ENCODE results near the gene FAM241A. TPM values are rescaled to one million over a fixed set of nuclear protein-coding genes. Genes with fewer than 3 reads are reported as not detected.

FAM241A gene
- polyA plus RNA-seq, 6 donors from 2014 or later = 1.0 to 1.7 (median 1.4) TPM

GRCh38 chr4:112214390-112215264 lies 69.4 kb downstream of the FAM241A start:
- H3K4me3 Mint-ChIP-seq = no peak overlapping the region
- H3K4me1 Mint-ChIP-seq = peaks cover 0 to 4% (median 0%) of the 10 kb centered on the region in 3 donors
- no peaks in the 10 kb centered on the region for H3K9me3 Mint-ChIP-seq
- H3K27ac Mint-ChIP-seq = peak overlapping the region in 1 of 6 donors; percentile 65
- ATAC-seq (ENCODE audit: low read depth in 2 of 2) = no peak
- no peaks in the 10 kb centered on the region for H3K27me3 Mint-ChIP-seq
- H3K36me3 Mint-ChIP-seq = no peaks in the 10 kb centered on the region
- no peak for DNase-seq

- ATAC-seq (ENCODE audit: low read depth in 2 of 2) = no peak
- Mint-ChIP-seq H3K27ac (no peak overlapping the region), H3K27me3 (no peaks in the 10 kb centered on the region), H3K4me1 (no peaks in the 10 kb centered on the region), H3K9me3 (peaks cover 0 to 7% (median 0%) of the 10 kb centered on the region in 7 donors), H3K36me3 (no peaks in the 10 kb centered on the region), H3K4me3 (no peak overlapping the region)
- DNase-seq = no peak
Observed at GRCh38 chr4:112219826-112220366, 74.6 kb downstream of the FAM241A start.

DNA sequence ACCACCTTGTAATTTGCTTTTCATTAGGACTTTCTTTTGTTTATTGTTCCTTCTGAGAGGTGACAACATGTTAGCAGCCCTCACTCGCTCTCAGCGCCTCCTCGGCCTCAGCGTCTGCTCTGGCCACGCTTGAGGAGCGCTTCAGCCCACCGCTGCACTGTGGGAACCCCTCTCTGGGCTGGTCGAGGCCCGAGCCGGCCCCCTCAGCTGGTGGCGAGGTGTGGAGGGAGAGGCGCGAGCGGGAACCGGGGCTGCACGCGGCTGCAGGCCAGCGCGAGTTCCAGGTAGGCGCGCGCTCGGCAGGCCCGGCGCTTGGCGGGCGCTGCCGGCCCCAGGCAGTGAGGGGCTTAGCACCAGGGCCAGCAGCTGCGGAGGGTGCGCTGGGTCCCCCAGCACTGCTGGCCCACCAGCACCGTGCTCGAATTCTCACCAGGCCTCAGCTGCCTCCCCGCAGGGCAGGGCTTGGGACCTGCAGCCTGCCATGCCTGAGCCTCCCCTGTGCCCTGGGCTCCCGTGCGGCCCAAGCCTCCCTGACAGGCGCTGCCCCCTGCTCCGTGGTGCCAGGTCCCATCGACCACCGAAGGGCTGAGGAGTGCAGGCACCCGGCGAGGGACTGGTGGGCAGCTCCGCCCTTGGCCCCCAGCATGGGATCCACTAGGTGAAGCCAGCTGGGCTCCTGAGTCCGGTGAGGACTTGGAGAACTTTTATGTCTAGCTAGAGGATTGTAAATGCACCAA lies 77.1 kb downstream of the FAM241A start:
- peaks cover 0 to 7% (median 0%) of the 10 kb centered on the region in 7 donors for H3K9me3 Mint-ChIP-seq
- no peak overlapping the region for H3K4me3 Mint-ChIP-seq
- no peak for DNase-seq
- no peaks in the 10 kb centered on the region for H3K4me1 Mint-ChIP-seq
- no peak for ATAC-seq (ENCODE audit: low read depth in 2 of 2)
- H3K36me3 Mint-ChIP-seq = peaks cover 0 to 3% of the 10 kb centered on the region in 2 donors
- peak overlapping the region in 1 of 6 donors; percentile 33 for H3K27ac Mint-ChIP-seq
- H3K27me3 Mint-ChIP-seq = no peaks in the 10 kb centered on the region

GRCh38 chr4:112225157-112225556 lies 79.9 kb downstream of the FAM241A start:
- H3K36me3 Mint-ChIP-seq = peaks cover 0 to 3% of the 10 kb centered on the region in 2 donors

DNA sequence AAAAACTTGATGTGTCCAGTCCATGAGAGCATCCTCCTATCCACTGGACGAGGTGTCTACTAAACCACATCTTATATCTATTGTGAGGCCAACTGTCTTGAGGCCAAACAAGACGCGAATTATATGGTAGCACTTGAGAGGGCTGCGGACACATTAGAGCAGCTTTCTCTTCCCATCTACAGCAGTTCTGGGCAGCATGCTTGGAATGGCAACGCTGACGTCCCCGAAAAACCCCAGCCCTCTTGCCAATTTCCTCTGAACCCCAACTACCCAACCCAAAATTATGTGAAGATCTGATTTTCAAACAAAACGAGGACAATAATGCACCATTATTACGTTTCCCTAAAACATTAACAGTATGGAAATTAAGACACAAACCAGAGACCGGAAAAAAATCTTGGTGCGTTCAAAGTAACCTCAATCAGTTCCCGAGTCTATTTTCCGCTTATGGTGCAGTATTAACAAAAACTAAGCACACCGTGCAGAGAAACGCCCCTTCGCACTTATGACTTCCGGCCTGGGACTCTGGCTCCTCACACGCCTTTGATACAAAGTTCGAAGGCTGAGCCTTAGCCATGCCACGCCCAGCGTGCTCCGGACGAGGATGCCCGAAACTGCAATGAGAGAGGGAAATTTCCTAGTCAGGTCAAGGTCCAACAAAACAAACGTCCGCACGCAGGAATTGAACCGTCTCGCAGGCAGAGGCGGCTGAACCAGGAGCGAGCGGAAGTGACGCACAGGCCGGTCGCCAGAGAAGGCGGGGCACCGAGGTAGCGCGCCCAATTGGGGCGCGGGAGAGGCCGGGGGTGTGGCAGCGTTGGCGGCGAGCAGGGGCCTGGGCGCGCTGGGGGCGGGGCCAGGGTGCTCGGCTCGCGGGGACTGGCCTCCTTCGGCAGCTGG lies 85.9 kb downstream of the FAM241A start:
- Mint-ChIP-seq H3K27ac (peak overlapping the region; percentile 98 to 100 (median 100)), H3K4me1 (peaks cover 12 to 27% (median 15%) of the 10 kb centered on the region in 3 donors), H3K4me3 (peak overlapping the region; percentile 87 to 100 (median 98)), H3K36me3 (peaks cover 0 to 3% of the 10 kb centered on the region in 2 donors), H3K27me3 (no peaks in the 10 kb centered on the region), H3K9me3 (no peaks in the 10 kb centered on the region)
- DNase-seq (peak; percentile 98), ATAC-seq (ENCODE audit: low read depth in 2 of 2) (peak; percentile 80 to 81)

More at GRCh38 chr4:112225157-112225556, 79.9 kb downstream of the FAM241A start:
- ATAC-seq (ENCODE audit: low read depth in 2 of 2) (no peak), DNase-seq (no peak)
- Mint-ChIP-seq H3K4me1 (peaks cover 0 to 1% (median 0%) of the 10 kb centered on the region in 3 donors), H3K4me3 (no peak overlapping the region), H3K9me3 (peaks cover 0 to 7% (median 0%) of the 10 kb centered on the region in 7 donors), H3K27ac (peak overlapping the region in 1 of 6 donors; percentile 87), H3K27me3 (no peaks in the 10 kb centered on the region)

DNA sequence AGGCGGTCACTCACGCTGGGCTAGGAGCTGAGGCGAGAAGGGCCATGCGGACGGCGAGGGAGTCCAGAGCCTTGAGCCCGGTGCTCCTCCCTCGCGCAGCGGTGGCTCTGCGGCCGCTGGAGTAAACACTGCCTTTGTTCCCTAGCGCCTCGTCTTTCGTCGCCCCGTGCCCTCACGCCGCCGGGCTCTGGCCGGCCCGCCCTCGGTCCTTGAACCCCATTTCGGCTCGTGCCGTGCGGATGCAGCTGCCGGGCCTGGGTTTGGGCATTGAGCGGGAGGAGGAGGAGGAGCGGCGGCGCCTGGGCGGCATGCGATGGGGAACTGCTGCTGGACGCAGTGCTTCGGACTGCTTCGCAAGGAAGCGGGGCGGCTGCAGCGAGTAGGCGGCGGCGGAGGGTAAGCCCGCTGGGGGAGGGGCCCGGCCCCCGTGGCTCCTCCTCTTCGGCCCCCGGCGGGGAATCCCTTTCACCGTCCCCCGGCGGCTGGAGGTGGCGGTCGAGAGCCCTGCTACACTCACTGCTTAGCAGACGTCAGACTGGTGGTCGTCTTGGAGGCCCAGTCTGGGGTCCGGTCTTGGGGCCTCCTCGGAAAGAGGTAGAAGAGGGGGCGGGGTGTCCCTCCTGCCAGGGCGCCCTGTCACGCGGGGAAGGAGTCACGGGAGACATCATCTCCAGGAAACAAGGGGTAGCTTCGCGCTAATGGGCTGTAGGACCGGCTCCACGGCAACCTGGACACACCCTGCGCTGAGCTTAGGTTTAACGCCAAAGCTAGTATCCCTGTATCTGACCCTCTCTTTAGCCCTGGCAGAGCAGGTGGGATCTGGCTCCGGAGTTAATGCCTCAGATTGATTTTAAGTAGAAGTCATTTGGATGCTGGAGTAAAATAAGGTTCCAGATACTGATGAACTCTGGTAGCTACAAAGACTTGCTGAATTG lies 86.8 kb downstream of the FAM241A start, which contains the start of gene AP1AR:
TSS of gene AP1AR (plus strand) at position 9 of the 935 bp plus-strand sequence. CDS start at position 314, 305 bp downstream.
- Mint-ChIP-seq H3K4me1 (peaks cover 12 to 34% (median 15%) of the 10 kb centered on the region in 3 donors), H3K27ac (peak within 1 kb of the TSS; percentile 98 to 100 (median 100)), H3K36me3 (peaks cover 0 to 1% of the 10 kb centered on the region in 2 donors), H3K4me3 (peak within 1 kb of the TSS; percentile 87 to 100 (median 98)), H3K9me3 (no peaks in the 10 kb centered on the region), H3K27me3 (no peaks in the 10 kb centered on the region)
- peak; percentile 71 to 73 for ATAC-seq (ENCODE audit: low read depth in 2 of 2)
- peak; percentile 93 for DNase-seq

- Mint-ChIP-seq H3K9me3 (no peaks in the 10 kb centered on the region), H3K4me3 (peak overlapping the region in 1 of 8 donors; percentile 93), H3K27me3 (no peaks in the 10 kb centered on the region), H3K27ac (peak overlapping the region in 1 of 6 donors; percentile 16), H3K4me1 (peaks cover 26 to 46% (median 30%) of the 10 kb centered on the region in 3 donors), H3K36me3 (peaks cover 7 to 12% of the 10 kb centered on the region in 2 donors)
- no peak for ATAC-seq (ENCODE audit: low read depth in 2 of 2)
- DNase-seq = peak; percentile 42
Observed at GRCh38 chr4:112234952-112235609, 89.8 kb downstream of the FAM241A start.

- peak overlapping the region in 1 of 6 donors; percentile 6 for H3K27ac Mint-ChIP-seq
- peak overlapping the region in 1 of 8 donors; percentile 93 for H3K4me3 Mint-ChIP-seq
- no peak for DNase-seq
- H3K36me3 Mint-ChIP-seq = peaks cover 12 to 14% of the 10 kb centered on the region in 2 donors
- no peaks in the 10 kb centered on the region for H3K27me3 Mint-ChIP-seq
- H3K4me1 Mint-ChIP-seq = peaks cover 29 to 37% (median 30%) of the 10 kb centered on the region in 3 donors
- no peaks in the 10 kb centered on the region for H3K9me3 Mint-ChIP-seq
- ATAC-seq (ENCODE audit: low read depth in 2 of 2) = no peak
Observed at GRCh38 chr4:112236040-112236439, 90.8 kb downstream of the FAM241A start.

- Mint-ChIP-seq H3K36me3 (peaks cover 14 to 17% of the 10 kb centered on the region in 2 donors), H3K27ac (peak overlapping the region in 2 of 6 donors; percentile 17 to 33), H3K9me3 (no peaks in the 10 kb centered on the region), H3K27me3 (no peaks in the 10 kb centered on the region), H3K4me1 (peaks cover 26 to 32% (median 28%) of the 10 kb centered on the region in 3 donors), H3K4me3 (no peak overlapping the region)
- ATAC-seq (ENCODE audit: low read depth in 2 of 2) = no peak
- no peak for DNase-seq
Observed at GRCh38 chr4:112238833-112239232, 93.6 kb downstream of the FAM241A start.
